PC-9 (cell line): ENCODE data around the gene TCHHL1.

Experiments
- CTCF ChIP-seq: fragments of 200-600 bp; sonication (generic); conservative IDR thresholded peaks from 2 replicates; pipeline ENCODE4 v1.6.1; 2017; ENCODE audit warnings: mixed run types, antibody characterized with exemption, mild to moderate bottlenecking, moderate library complexity
- EZH2 ChIP-seq: fragments of 200-600 bp; sonication (generic); IDR thresholded peaks from 2 replicates; pipeline ENCODE4 v1.8.0; 2017; ENCODE audit warnings: antibody characterized with exemption, low read depth

DNA sequence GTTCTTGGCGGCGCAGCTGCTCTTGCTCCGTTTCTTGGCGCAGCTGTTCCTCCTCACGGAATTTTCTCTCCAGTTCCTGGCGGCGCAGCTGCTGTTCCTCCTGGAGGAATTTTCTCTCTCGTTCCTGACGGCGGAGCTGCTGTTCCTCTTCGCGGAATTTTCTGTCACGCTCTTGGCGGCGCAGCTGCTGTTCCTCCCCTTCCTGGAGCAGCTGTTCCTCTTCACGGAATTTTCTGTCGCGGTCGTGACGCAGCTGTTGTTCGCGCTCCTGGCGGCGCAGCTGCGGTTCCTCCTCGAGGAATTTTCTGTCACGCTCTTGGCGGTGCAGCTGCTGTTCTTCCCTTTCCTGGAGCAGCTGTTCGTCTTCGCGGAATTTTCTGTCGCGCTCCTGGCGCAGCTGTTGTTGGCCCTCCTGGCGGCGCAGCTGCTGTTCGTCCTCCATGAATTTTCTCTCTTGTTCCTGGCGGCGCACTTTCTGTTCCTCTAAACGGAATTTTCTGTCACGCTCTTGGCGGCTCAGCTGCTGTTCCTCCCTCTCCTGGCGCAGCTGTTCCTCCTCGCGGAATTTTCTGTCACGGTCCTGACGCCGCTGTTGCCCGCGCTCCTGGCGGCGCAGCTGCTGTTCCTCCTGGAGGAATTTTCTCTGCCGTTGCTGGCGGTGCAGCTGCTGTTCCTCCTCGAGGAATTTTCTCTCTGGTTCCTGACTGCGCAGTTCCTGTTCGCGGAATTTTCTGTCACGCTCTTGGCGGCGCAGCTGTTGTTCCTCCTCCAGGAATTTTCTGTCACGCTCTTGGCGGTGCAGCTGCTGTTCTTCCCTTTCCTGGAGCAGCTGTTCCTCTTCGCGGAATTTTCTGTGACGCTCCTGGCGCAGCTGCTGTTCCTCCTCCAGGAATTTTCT lies 19.4 kb upstream of the TCHHL1 start:
- TF ChIP-seq CTCF (no peak), EZH2 (no peak)
